Coronary artery (tissue), 2 donors: ENCODE results near the gene OR2F1.

Source experiments
- DNase-seq: peaks from one replicate; pipeline ENCODE4 v3.0.0-alpha.2; 2017; ENCODE audit warnings: low spot score
- H3K27ac ChIP-seq, 2 donors: fragments of 200-600 bp; sonication (generic); one replicate each; pipeline ENCODE4 v1.5.1; 2016 to 2019
- H3K4me3 ChIP-seq: fragments of 200-600 bp; sonication (generic); 2 replicates; pipeline ENCODE4 v1.5.1; 2016; ENCODE audit warnings: mild to moderate bottlenecking, moderate library complexity
- CTCF ChIP-seq: fragments of 200-600 bp; sonication (generic); IDR thresholded peaks from one replicate; pipeline ENCODE4 v1.5.1; 2019; ENCODE audit warnings: antibody characterized with exemption

OR2F1 gene

GRCh38 chr7:143988976-143989745 lies 34.5 kb downstream of the OR2F1 start:
- TF ChIP-seq CTCF: no peak
- DNase-seq: no peak
- no peak overlapping the region for H3K27ac ChIP-seq
- no peak overlapping the region for H3K4me3 ChIP-seq

- no peak for TF ChIP-seq CTCF
- DNase-seq: no peak
- H3K4me3 ChIP-seq: no peak overlapping the region
- no peak overlapping the region for H3K27ac ChIP-seq
Measured at GRCh38 chr7:143992670-143993069, 38.0 kb downstream of the OR2F1 start.

GRCh38 chr7:143993924-143994323 lies 39.3 kb downstream of the OR2F1 start:
- Histone ChIP-seq H3K27ac (no peak overlapping the region), H3K4me3 (no peak overlapping the region)
- no peak for DNase-seq
- TF ChIP-seq CTCF: no peak

- Histone ChIP-seq H3K4me3 (no peak within 1 kb of the TSS), H3K27ac (no peak within 1 kb of the TSS)
- no peak for TF ChIP-seq CTCF
- DNase-seq: no peak
Measured at GRCh38 chr7:144000020-144000419, 45.4 kb downstream of the OR2F1 start, which contains the start of gene OR6B1. Gene OR6B1 (plus strand): TSS chr7:144000320. CDS start chr7:144003997, 3,677 bp downstream.

- no peak for TF ChIP-seq CTCF
- no peak overlapping the region for H3K4me3 ChIP-seq
- no peak overlapping the region for H3K27ac ChIP-seq
- DNase-seq: no peak
Measured at GRCh38 chr7:144001543-144001942, 46.9 kb downstream of the OR2F1 start.

GRCh38 chr7:144004703-144005102 lies 50.1 kb downstream of the OR2F1 start:
- TF ChIP-seq CTCF: no peak
- Histone ChIP-seq H3K27ac (no peak overlapping the region), H3K4me3 (no peak overlapping the region)
- no peak for DNase-seq

GRCh38 chr7:144006029-144006691 lies 51.5 kb downstream of the OR2F1 start:
- DNase-seq: no peak
- Histone ChIP-seq H3K27ac (no peak overlapping the region), H3K4me3 (no peak overlapping the region)
- TF ChIP-seq CTCF: no peak
